HG03175 (cell line): Measurements from ENCODE around the gene RCOR2.
A peak's percentile ranks its signal among the peaks of the same experiment; 100 is the strongest.
"Not testable (repeated sequence)": the region's sequence is repeated elsewhere in the genome, so short reads cannot be mapped to it uniquely, and the experiment has no call there.

Experiments used
- ATAC-seq: cut with Tn5 transposase; IDR thresholded peaks from one replicate; pipeline ENCODE4 v1.9.1; 2021; ENCODE audit warnings: mild to moderate bottlenecking, moderate library complexity; ENCODE audit not compliant: unreplicated experiment

RCOR2 gene

GRCh38 chr11:63882555-63883242 is 34.3 kb downstream of the RCOR2 start:
- no peak for ATAC-seq

GRCh38 chr11:63880403-63880790 is 36.6 kb downstream of the RCOR2 start:
- no peak for ATAC-seq

- no peak for ATAC-seq
Measured at GRCh38 chr11:63879598-63880402, 37.2 kb downstream of the RCOR2 start.

- no peak for ATAC-seq
Measured at GRCh38 chr11:63877658-63878241, 39.2 kb downstream of the RCOR2 start.

- ATAC-seq, result no peak
Measured at GRCh38 chr11:63876616-63877015, 40.3 kb downstream of the RCOR2 start.

GRCh38 chr11:63875506-63876065 is 41.4 kb downstream of the RCOR2 start:
- ATAC-seq, result no peak

- ATAC-seq, result no peak
Measured at GRCh38 chr11:63874511-63874910, 42.5 kb downstream of the RCOR2 start.

- no peak for ATAC-seq
Measured at GRCh38 chr11:63873311-63873710, 43.7 kb downstream of the RCOR2 start.

- ATAC-seq, result no peak
Measured at GRCh38 chr11:63872800-63873197, 44.2 kb downstream of the RCOR2 start.

- ATAC-seq, result peak; percentile 95
Measured at GRCh38 chr11:63871962-63872799, 44.8 kb downstream of the RCOR2 start.

GRCh38 chr11:63870351-63871140 is 46.4 kb downstream of the RCOR2 start:
- no peak for ATAC-seq

GRCh38 chr11:63869683-63870082 is 47.3 kb downstream of the RCOR2 start:
- no peak for ATAC-seq

GRCh38 chr11:63869171-63869591 is 47.8 kb downstream of the RCOR2 start:
- ATAC-seq, result no peak

GRCh38 chr11:63868399-63869064 is 48.4 kb downstream of the RCOR2 start:
- no peak for ATAC-seq

GRCh38 chr11:63867511-63867910 is 49.5 kb downstream of the RCOR2 start:
- ATAC-seq, result no peak

- peak; percentile 78 for ATAC-seq
Measured at GRCh38 chr11:63866211-63866610, 50.8 kb downstream of the RCOR2 start.

GRCh38 chr11:63863620-63864019 is 53.3 kb downstream of the RCOR2 start:
- not testable (repeated sequence) for ATAC-seq

GRCh38 chr11:63862923-63863322 is 54.0 kb downstream of the RCOR2 start:
- no peak for ATAC-seq
